Measurements from ENCODE around the gene FUZ.

Gene FUZ

DNA sequence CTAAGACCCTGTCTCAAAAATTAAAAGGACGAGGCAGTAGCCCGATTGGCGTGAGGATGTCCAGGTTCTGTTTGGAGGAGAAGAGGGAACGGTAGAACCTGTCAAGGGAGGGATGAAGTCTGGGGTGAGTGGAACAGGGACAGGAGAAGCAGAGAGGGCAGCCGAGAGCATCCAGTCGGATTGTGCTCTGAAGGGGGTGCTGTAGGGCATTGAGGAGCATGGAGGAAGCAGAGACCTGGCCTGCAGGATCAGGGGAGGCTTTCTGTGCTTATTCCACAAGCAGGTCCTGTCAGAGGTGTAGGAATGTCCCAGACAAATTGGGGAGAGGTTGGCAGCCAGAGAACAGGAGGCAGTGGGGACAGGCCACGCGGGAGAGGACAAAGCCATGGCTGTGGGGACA lies 32.2 kb downstream of the FUZ start:
- no peak for DNase-seq (ENCODE audit: low read depth)

- DNase-seq (ENCODE audit: low read depth) = no peak
Observed at GRCh38 chr19:49779731-49780555, 33.1 kb downstream of the FUZ start.

DNA sequence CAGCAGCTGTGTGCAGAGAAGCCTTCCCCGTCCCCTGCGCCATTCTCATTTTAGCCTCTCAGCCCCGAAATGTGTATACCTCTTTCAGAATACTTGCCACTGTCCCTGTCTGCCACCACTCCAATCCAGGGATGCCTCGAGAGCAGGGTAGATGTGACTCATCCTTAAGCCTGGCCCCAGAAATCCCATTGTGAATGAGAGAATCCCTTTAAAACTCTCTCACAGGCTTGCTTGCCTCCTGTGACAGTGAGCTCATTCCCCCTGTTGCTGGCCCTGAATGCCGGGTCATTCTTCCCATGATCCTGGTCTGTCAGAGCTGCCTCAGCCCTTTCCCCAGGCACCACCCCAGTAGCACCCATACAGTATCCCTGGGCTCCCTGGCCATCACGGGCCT lies 36.7 kb downstream of the FUZ start:
- DNase-seq (ENCODE audit: low read depth) = no peak

DNA sequence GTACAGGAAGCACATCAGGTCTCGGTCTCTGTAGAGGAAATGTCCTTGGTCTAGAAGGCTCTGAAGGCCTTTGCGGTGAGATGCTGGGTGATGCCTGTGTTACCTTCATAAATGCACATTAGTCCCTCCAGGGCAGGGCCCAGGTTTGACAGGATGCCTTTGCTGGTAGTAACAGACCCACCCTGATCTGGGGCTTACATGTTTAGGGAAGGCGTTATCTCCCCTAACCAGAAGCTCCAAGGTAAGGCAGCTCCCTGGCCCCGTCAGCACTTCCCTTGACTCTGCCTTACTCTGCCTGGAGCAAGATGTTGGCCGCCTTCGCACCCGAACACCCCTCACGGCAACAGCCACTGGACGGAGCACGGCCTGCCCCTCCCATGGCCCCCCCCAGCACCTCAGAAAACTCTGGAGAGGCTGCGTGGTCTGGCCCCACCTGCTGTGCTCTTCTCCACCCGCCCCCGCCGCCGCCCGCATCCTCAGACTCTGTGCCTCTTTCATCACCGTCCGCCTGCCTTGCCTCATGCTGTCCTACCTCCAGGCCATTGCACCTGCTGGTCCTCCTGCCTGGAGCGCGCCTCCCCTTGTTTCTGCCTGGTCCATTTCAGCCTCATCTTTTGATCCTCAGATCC lies 37.2 kb downstream of the FUZ start:
- no peak for DNase-seq (ENCODE audit: low read depth)

DNA sequence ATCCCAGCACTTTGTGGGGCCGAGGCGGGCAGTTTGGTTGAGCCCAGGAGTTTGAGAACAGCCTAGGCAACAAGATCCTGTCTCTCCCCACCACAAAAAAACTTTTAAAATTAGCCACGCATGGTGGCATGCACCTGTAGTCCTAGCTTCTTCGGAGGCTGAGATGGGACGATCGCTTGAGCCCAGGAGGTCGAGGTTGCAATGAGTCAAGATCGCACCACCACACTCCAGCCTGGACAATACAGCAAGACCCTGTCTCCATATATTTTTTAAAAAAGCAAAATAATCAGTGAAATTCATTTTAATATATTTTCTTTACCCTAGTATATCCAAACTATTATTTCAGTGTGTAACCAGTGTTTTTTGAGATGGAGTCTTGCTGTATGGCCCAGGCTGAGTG lies 38.1 kb downstream of the FUZ start:
- no peak for DNase-seq (ENCODE audit: low read depth)

GRCh38 chr19:49773663-49774350 lies 39.3 kb downstream of the FUZ start:
- no peak for DNase-seq (ENCODE audit: low read depth)

- no peak for DNase-seq (ENCODE audit: low read depth)
Observed at GRCh38 chr19:49772850-49773432, 40.2 kb downstream of the FUZ start.

- DNase-seq (ENCODE audit: low read depth) = no peak
Observed at GRCh38 chr19:49771674-49772139, 41.4 kb downstream of the FUZ start.

DNA sequence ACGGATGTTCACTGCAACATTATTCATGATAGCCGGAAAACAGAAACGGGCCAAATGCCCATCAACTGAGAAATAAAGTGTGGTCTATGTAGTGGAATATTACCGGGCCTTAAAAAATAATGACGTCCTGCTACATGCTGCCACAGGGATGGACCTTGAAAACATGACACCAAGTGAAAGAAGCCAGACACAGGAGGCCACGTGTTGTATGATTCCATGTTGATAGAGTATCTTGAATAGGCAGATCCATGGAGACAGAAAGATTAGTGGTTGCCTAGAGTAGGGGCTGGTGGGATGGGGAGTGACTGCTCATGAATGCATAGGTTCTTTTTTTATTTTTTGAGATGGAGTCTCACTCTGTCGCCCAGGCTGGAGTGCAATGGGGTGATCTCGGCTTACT lies 42.6 kb downstream of the FUZ start:
- DNase-seq (ENCODE audit: low read depth) = no peak

DNA sequence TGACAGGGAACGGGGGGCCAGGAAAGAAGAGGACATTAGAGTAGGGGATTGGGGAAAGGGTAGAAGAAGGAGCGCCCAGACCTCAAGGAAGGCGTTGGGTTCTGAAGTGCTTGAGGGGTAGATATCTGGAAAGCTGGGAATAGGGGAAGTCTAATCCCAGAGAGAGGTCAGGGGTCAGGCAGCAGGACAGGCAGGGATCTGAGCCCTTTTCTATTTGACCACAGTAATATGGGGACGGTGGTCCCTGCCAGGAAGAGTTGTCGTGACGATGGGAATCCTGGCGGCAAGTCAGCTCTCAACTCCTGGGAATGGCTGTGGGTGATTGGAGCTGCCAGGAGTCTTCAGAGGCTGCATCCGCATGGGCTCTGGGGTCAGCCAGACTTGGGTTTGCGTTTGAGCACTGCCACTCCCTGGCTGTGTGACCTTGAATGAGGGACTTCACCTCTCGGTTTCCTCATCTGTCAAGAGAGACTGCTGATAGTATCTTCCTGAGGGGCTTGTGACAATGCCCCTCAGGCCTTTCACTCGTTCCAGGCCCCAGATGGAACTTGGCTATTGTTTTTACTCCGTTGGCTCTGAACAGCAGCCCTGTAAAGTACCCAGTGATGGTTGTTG lies 45.0 kb downstream of the FUZ start:
- no peak for DNase-seq (ENCODE audit: low read depth)

DNA sequence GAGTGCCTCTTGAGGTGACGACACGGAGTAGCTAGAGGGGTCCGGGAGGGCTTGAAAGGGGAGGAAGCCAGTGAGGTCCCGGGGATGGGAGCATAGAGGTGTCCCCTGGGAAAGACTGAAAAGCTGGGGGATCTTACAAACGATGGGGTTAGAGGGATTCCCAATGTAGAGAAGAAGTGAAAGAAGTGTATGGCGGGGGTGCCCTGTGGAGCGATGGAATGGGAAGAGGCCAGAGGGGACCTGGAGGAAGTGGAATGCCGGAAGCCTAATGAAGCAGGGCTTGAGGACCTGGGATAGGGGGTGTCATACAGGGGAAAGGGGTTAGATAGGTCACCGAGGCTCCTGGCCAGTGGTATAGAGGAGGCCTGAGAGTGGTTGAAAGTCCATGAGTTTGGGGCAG lies 45.7 kb downstream of the FUZ start:
- DNase-seq (ENCODE audit: low read depth) = no peak

DNA sequence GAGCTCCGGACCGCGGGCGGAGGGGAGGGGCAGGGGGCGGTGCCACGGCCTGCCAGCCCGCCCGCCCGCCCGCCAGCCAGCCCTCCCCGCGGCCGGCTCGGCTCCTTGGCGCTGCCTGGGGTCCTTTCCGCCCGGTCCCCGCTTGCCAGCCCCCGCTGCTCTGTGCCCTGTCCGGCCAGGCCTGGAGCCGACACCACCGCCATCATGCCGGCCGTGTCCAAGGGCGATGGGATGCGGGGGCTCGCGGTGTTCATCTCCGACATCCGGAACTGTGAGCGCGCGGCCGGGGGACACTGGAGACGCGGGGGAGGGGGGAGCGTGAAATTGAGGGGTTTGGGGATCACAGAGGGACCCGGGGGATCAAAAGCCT lies 46.2 kb downstream of the FUZ start, which contains the start of gene AP2A1:
AP2A1 (plus strand) TSS at position 72 of the 370 bp plus-strand sequence; CDS start at position 205, 133 bp downstream.
- DNase-seq (ENCODE audit: low read depth) = no peak

DNA sequence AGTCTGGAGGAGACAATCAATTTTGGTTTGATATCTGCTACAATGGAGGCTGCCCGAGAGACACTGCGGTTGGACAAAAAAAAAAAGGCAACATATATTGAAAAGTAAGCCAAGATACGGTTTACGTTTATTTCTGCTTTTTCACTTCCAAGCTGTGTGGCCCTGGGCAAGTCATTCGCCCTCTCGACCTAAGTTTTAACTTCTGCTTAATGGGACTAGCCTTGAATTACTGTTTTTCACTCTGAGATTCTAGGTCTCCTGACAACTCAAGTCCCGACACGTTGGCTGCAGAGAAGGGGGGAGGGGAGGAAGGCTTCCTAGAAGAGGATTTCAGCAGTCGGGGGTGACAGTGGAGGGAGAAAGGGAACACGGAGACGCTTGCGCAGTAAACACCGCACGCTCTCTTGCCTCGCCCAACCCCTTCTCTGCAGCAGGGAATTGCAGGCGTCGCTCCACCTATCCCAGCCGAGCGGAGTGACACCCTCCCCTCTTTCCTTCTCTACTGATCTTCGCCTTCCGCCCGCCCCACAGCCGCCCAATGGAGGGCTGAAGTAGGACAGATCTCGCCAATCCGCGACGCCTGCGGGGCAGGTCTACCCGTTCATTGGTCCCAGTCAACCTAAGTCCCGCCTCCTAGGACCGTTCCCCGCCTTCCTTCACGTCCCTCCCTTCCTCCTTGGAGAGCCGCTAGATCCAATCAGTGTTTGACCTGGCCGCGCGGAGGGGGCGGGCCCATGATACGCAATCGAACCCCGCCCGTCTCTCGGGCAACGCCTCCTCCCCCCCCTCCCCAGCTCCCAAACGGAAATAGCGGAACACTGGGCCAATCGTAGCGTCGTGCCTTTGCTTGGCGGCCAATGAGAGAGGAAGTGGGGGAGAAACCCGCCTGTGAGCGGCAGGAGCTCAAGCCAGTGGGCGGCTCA lies 46.8 kb downstream of the FUZ start:
- DNase-seq (ENCODE audit: low read depth) = peak; percentile 100

- no peak for DNase-seq (ENCODE audit: low read depth)
Observed at GRCh38 chr19:49764341-49764740, 48.8 kb downstream of the FUZ start.

- DNase-seq (ENCODE audit: low read depth) = no peak
Observed at GRCh38 chr19:49763230-49763629, 49.9 kb downstream of the FUZ start, which contains the start of gene TSKS. Gene TSKS, minus strand, starts transcription at chr19:49763306. Its CDS starts 59 bp downstream, at chr19:49763247.

- DNase-seq (ENCODE audit: low read depth) = no peak
Observed at GRCh38 chr19:49761625-49762311, 51.3 kb downstream of the FUZ start.

GRCh38 chr19:49761249-49761624 lies 51.9 kb downstream of the FUZ start:
- DNase-seq (ENCODE audit: low read depth) = no peak

DNA sequence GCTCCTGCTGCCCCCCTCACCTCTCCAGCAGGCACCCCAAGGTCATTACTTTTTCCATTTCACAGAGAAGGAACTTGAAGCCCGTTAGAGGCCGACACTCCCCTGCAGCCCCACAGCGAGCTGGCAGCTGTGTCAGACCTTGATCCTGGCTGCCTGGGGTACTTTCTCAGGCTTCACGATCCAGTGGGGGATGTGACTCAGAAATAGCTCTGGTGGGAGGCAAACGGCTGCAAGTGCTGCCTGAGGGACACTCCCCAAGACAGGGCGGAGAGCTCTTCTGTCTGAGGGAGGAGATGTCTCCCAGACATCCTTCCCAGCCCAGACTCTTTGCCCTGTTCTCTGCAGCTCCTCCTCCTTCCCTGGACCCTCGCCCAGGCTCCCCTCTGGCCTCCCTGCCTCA lies 54.8 kb downstream of the FUZ start:
- DNase-seq (ENCODE audit: low read depth) = no peak
